OCI-LY1 (cell line): ENCODE data around the gene PAFAH1B1.
"Not testable (repeated sequence)": the region's sequence is repeated elsewhere in the genome, so short reads cannot be mapped to it uniquely, and the experiment has no call there.

ENCODE experiments used
- H2AFZ ChIP-seq: fragments of 200-600 bp; sonication (generic), shearing (Covaris generic); 2 replicates; pipeline ENCODE4 v1.6.0; 2014; ENCODE audit warnings: antibody characterized with exemption, mild to moderate bottlenecking, low read length
- H3F3A ChIP-seq: fragments of 200-600 bp; sonication (generic), shearing (Covaris generic); 2 replicates; pipeline ENCODE4 v1.6.0; 2014; ENCODE audit warnings: mild to moderate bottlenecking, antibody characterized with exemption, low read length, moderate library complexity; ENCODE audit not compliant: insufficient read depth
- H3K27ac ChIP-seq: fragments of 200-600 bp; sonication (generic); 2 replicates; pipeline ENCODE4 v1.5.1; 2014; ENCODE audit warnings: low read length, mixed run types, mild to moderate bottlenecking, low read depth; ENCODE audit not compliant: poor library complexity, severe bottlenecking
- H3K27me3 ChIP-seq: fragments of 200-600 bp; sonication (generic); 2 replicates; pipeline ENCODE4 v1.6.0; 2014; ENCODE audit warnings: antibody characterized with exemption, mild to moderate bottlenecking, low read length, moderate library complexity; ENCODE audit not compliant: insufficient read depth
- H3K36me3 ChIP-seq: fragments of 200-600 bp; sonication (generic); 2 replicates; pipeline ENCODE4 v1.6.1; 2014; ENCODE audit warnings: mild to moderate bottlenecking, antibody characterized with exemption, low read length, moderate library complexity, mixed read lengths; ENCODE audit not compliant: insufficient read depth
- H3K4me1 ChIP-seq: fragments of 200-600 bp; sonication (generic); 2 replicates; pipeline ENCODE4 v1.5.1; 2014; ENCODE audit warnings: mild to moderate bottlenecking, low read length, moderate library complexity; ENCODE audit not compliant: insufficient read depth, severe bottlenecking
- H3K4me2 ChIP-seq: fragments of 200-600 bp; sonication (generic), shearing (Covaris generic); 2 replicates; pipeline ENCODE4 v1.6.1; 2014; ENCODE audit warnings: low read length
- H3K4me3 ChIP-seq: fragments of 200-600 bp; sonication (generic); 2 replicates; pipeline ENCODE4 v1.5.1; 2014; ENCODE audit warnings: low read length, low read depth, mild to moderate bottlenecking, mixed read lengths; ENCODE audit not compliant: poor library complexity, severe bottlenecking
- H3K79me2 ChIP-seq: fragments of 200-600 bp; shearing (Covaris generic); 2 replicates; pipeline ENCODE4 v1.6.1; 2016; ENCODE audit warnings: mixed run types, low read length, mixed read lengths; ENCODE audit not compliant: insufficient read depth
- H3K9ac ChIP-seq: fragments of 200-600 bp; sonication (generic), shearing (Covaris generic); 2 replicates; pipeline ENCODE4 v1.6.1; 2014; ENCODE audit warnings: mild to moderate bottlenecking, low read length, mixed read lengths
- H3K9me2 ChIP-seq: fragments of 200-600 bp; sonication (generic), shearing (Covaris generic); 2 replicates; pipeline ENCODE4 v1.6.1; 2014; ENCODE audit warnings: low read depth, mild to moderate bottlenecking, low read length, mixed read lengths
- H3K9me3 ChIP-seq: fragments of 200-600 bp; shearing (Covaris generic); 2 replicates; pipeline ENCODE4 v1.6.1; 2014; ENCODE audit warnings: low read length, mixed read lengths
- H4K20me1 ChIP-seq: fragments of 200-600 bp; sonication (generic), shearing (Covaris generic); 2 replicates; pipeline ENCODE4 v1.6.0; 2016; ENCODE audit warnings: mild to moderate bottlenecking, low read length; ENCODE audit not compliant: insufficient read depth
- CTCF ChIP-seq: fragments of 200-600 bp; sonication (generic), shearing (Covaris generic); IDR thresholded peaks from 2 replicates; pipeline ENCODE4 v1.5.1; 2017; ENCODE audit warnings: mild to moderate bottlenecking, antibody characterized with exemption, low read length, moderate library complexity, mixed read lengths
- EZH2 ChIP-seq: fragments of 200-600 bp; sonication (generic), shearing (Covaris generic); IDR thresholded peaks from 2 replicates; pipeline ENCODE4 v1.8.0; 2017; ENCODE audit warnings: borderline replicate concordance, mixed run types, mild to moderate bottlenecking, antibody characterized with exemption, low read length, moderate library complexity, mixed read lengths

Gene PAFAH1B1

GRCh38 chr17:2647957-2648356 lies 54.5 kb downstream of the PAFAH1B1 start:
- no peaks in the 10 kb centered on the region for H3K27me3 ChIP-seq
- no peaks in the 10 kb centered on the region for H4K20me1 ChIP-seq
- peaks cover 53% of the 10 kb centered on the region for H3K36me3 ChIP-seq
- H3K9ac ChIP-seq: no peak overlapping the region
- H3K4me2 ChIP-seq: no peak overlapping the region
- H2AFZ ChIP-seq: no peak overlapping the region
- TF ChIP-seq CTCF (no peak), EZH2 (no peak)
- H3K4me3 ChIP-seq: no peak overlapping the region
- H3K9me3 ChIP-seq: no peaks in the 10 kb centered on the region
- no peaks in the 10 kb centered on the region for H3K79me2 ChIP-seq
- H3K4me1 ChIP-seq: no peaks in the 10 kb centered on the region
- H3K27ac ChIP-seq: no peak overlapping the region
- H3K9me2 ChIP-seq: no peaks in the 10 kb centered on the region
- no peaks in the 10 kb centered on the region for H3F3A ChIP-seq

DNA sequence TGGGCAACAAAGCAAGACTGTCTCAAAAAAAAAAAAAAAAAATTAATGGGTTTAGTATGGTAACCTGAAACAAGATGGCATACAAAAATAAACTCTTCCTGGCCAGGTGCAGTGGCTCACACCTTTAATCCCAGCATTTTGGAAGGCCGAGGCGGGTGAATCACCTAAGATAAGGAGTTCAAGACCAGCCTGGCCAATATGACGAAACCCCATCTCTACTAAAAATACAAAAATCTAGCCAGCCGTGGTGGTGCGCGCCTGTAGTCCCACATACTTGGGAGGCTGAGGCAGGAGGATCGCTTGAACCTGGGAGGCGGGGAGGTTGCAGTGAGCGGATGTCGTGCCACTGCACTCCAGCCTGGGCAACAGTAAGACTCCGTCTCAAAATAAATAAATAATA lies 55.7 kb downstream of the PAFAH1B1 start:
- H3K9ac ChIP-seq: no peak overlapping the region
- no peaks in the 10 kb centered on the region for H3F3A ChIP-seq
- H3K9me2 ChIP-seq: no peaks in the 10 kb centered on the region
- H3K27ac ChIP-seq: no peak overlapping the region
- H3K36me3 ChIP-seq: peaks cover 46% of the 10 kb centered on the region
- H3K4me3 ChIP-seq: no peak overlapping the region
- H3K4me2 ChIP-seq: no peak overlapping the region
- no peaks in the 10 kb centered on the region for H4K20me1 ChIP-seq
- no peak overlapping the region for H2AFZ ChIP-seq
- H3K9me3 ChIP-seq: no peaks in the 10 kb centered on the region
- TF ChIP-seq CTCF (no peak), EZH2 (no peak)
- no peaks in the 10 kb centered on the region for H3K27me3 ChIP-seq
- no peaks in the 10 kb centered on the region for H3K79me2 ChIP-seq
- no peaks in the 10 kb centered on the region for H3K4me1 ChIP-seq

DNA sequence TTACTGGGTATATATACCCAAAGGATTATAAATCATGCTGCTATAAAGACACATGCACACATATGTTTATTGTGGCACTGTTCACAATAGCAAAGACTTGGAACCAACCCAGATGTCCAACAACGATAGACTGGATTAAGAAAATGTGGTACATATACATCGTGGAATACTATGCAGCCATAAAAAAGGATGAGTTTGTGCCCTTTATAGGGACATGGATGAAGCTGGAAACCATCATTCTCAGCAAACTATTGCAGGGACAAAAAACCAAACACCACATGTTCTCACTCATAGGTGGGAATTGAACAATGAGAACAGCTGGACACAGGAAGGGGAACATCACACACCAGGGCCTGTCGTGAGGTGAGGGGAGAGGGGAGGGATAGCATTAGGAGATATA lies 59.5 kb downstream of the PAFAH1B1 start:
- H3K9me2 ChIP-seq, H3K4me1 ChIP-seq, H3K9me3 ChIP-seq, H3K4me3 ChIP-seq, H3K9ac ChIP-seq, H2AFZ ChIP-seq, H3K27ac ChIP-seq, H4K20me1 ChIP-seq, H3K27me3 ChIP-seq, H3K4me2 ChIP-seq, H3F3A ChIP-seq: not testable (repeated sequence)
- H3K36me3 ChIP-seq: peaks cover 46% of the 10 kb centered on the region
- peaks cover 26% of the 10 kb centered on the region for H3K79me2 ChIP-seq

DNA sequence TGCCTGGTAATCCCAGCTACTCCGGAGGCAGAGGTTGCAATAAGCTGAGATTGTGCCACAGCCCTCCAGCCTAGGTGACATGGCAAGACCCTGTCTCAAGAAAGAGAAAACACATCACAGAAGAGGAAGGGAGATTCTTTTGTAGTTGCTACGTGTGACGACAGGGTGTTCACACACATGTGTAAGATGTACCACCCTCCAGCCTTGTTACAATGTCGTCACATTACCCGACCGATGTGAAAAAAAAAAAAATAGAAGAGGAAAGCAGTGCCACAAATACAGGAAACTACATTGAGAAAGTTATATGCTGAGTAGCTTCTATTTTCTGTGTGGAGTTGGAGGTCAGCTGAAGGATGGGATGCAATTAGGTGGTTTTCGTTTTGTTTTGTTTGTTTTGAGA lies 62.1 kb downstream of the PAFAH1B1 start:
- peaks cover 46% of the 10 kb centered on the region for H3K79me2 ChIP-seq
- no peaks in the 10 kb centered on the region for H3K4me1 ChIP-seq
- H3K9ac ChIP-seq: no peak overlapping the region
- no peaks in the 10 kb centered on the region for H4K20me1 ChIP-seq
- peaks cover 48% of the 10 kb centered on the region for H3K36me3 ChIP-seq
- TF ChIP-seq CTCF (no peak), EZH2 (no peak)
- no peaks in the 10 kb centered on the region for H3F3A ChIP-seq
- no peak overlapping the region for H3K4me2 ChIP-seq
- no peaks in the 10 kb centered on the region for H3K9me3 ChIP-seq
- H3K27me3 ChIP-seq: no peaks in the 10 kb centered on the region
- no peaks in the 10 kb centered on the region for H3K9me2 ChIP-seq
- H2AFZ ChIP-seq: no peak overlapping the region
- no peak overlapping the region for H3K4me3 ChIP-seq
- no peak overlapping the region for H3K27ac ChIP-seq
